ENCODE results near the gene ZNF780B. TPM values are rescaled to one million over a fixed set of nuclear protein-coding genes. Genes with fewer than 3 reads are reported as not detected.

Gene ZNF780B
- total RNA-seq, 1 experiment from 2014 or later, result 31.9 TPM

- H3K4ac ChIP-seq (ENCODE audit: low read depth, low read length), result no peak overlapping the region
- H3K23me2 ChIP-seq (ENCODE audit: insufficient read length, low read depth, low read length, poor library complexity, severe bottlenecking), result peaks cover 4% of the 10 kb centered on the region
- TF ChIP-seq CTCF (conservative IDR thresholded peaks at IDR 0.05), result no peak
- peaks cover 4% of the 10 kb centered on the region; the same call in 1 of the 2 replicates for H3K79me2 ChIP-seq (ENCODE audit: insufficient read depth, low read length)
- H3K79me1 ChIP-seq (ENCODE audit: insufficient read depth, low read depth, low read length, poor library complexity, severe bottlenecking), result no peaks in the 10 kb centered on the region
- H2AK5ac ChIP-seq (ENCODE audit: insufficient read length, low read length), result no peak overlapping the region
- Mint-ChIP-seq H3K4me1 (peaks cover 10 to 18% of the 10 kb centered on the region in 2 experiments), H3K9me3 (peaks cover 18 to 29% of the 10 kb centered on the region in 2 experiments), H3K27ac (no peak overlapping the region), H3K36me3 (ENCODE audit: insufficient read depth in 1 of 3, low read depth in 3 of 3) (peaks cover 13 to 25% (median 19%) of the 10 kb centered on the region in 3 experiments), H3K27me3 (ENCODE audit: low read depth) (no peaks in the 10 kb centered on the region), H3K4me3 (no peak overlapping the region)
- H3K4me1 ChIP-seq (ENCODE audit: insufficient read depth, low read length), result no peaks in the 10 kb centered on the region
- H3T11ph ChIP-seq (ENCODE audit: low read length), result no peak overlapping the region
- H2BK12ac ChIP-seq (ENCODE audit: insufficient read length, low read depth, low read length), result no peak overlapping the region
- H3K14ac ChIP-seq (ENCODE audit: insufficient read depth, low read length), result no peak overlapping the region
- H3K18ac ChIP-seq (ENCODE audit: insufficient read length, low read depth, low read length), result no peak overlapping the region
- H3K23ac ChIP-seq (ENCODE audit: insufficient read length, low read depth, low read length), result no peak overlapping the region
- no peak overlapping the region for H4K91ac ChIP-seq (ENCODE audit: insufficient read length, low read depth, low read length)
- no peaks in the 10 kb centered on the region for H3K27me3 ChIP-seq (ENCODE audit: insufficient read depth, low read length)
- no peak overlapping the region for H2BK15ac ChIP-seq (ENCODE audit: low read depth, low read length)
- H2AFZ ChIP-seq (ENCODE audit: low read length), result no peak overlapping the region
- H2BK20ac ChIP-seq (ENCODE audit: low read depth, low read length, poor library complexity, severe bottlenecking), result no peak overlapping the region
- no peak overlapping the region for H2BK120ac ChIP-seq (ENCODE audit: low read depth, low read length, poor library complexity, severe bottlenecking)
- H4K8ac ChIP-seq (replicated peaks; ENCODE audit: insufficient read length, low read depth, low read length), result no peak overlapping the region
- no peak overlapping the region for H3K4me2 ChIP-seq (ENCODE audit: insufficient read depth, insufficient read length, low read length)
- peaks cover 11% of the 10 kb centered on the region for H3K9me3 ChIP-seq (ENCODE audit: control insufficient read depth, low read depth, low read length)
- no peak overlapping the region for H4K5ac ChIP-seq (ENCODE audit: insufficient read length, low read depth, low read length)
- no peak for DNase-seq
- no peaks in the 10 kb centered on the region for H4K20me1 ChIP-seq (ENCODE audit: control insufficient read depth, insufficient read depth, insufficient read length)
- H3K56ac ChIP-seq (ENCODE audit: insufficient read length, low read depth, low read length), result no peak overlapping the region
- H3K27ac ChIP-seq (ENCODE audit: insufficient read length, low read depth, low read length), result no peak overlapping the region
- no peak overlapping the region for H2BK5ac ChIP-seq (ENCODE audit: insufficient read length, low read length)
- no peak overlapping the region for H3K9ac ChIP-seq (ENCODE audit: extremely low read depth, insufficient read length, low read length)
These were observed 61.7 kb downstream of the ZNF780B start for GRCh38 chr19:39994361-39994760.
